GM23338 (cell line): ENCODE results near the gene GOLT1A. TPM values are rescaled to one million over a fixed set of nuclear protein-coding genes. Genes with fewer than 3 reads are reported as not detected.

ENCODE experiments used
- ATAC-seq: fragments of 200-7000 bp; cut with Tn5 transposase; 3 replicates; pipeline ENCODE4 v1.9.1; 2020
- DNase-seq: peaks from one replicate; pipeline ENCODE4 v3.0.0-alpha.2; 2015; ENCODE audit warnings: low spot score
- H2AFZ ChIP-seq: fragments of 200-600 bp; sonication (generic); 2 replicates; pipeline ENCODE4 v1.8.0; 2016; ENCODE audit warnings: antibody characterized with exemption, mild to moderate bottlenecking, moderate library complexity
- H3F3A ChIP-seq: fragments of 200-600 bp; sonication (generic); replicated peaks from 2 replicates; pipeline ENCODE4 v1.8.0; 2017; ENCODE audit warnings: antibody characterized with exemption, mixed run types, low read depth
- H3K27ac ChIP-seq: fragments of 200-600 bp; sonication (generic); 2 replicates; pipeline ENCODE4 v1.6.1; 2016; ENCODE audit warnings: low read depth
- H3K27me3 ChIP-seq: fragments of 200-600 bp; sonication (generic); 2 replicates; pipeline ENCODE4 v1.8.0; 2016; ENCODE audit warnings: mild to moderate bottlenecking, mixed run types, moderate library complexity; ENCODE audit not compliant: insufficient read depth
- H3K36me3 ChIP-seq: fragments of 200-600 bp; sonication (generic); 2 replicates; pipeline ENCODE4 v1.8.0; 2016; ENCODE audit warnings: mild to moderate bottlenecking; ENCODE audit not compliant: insufficient read depth
- H3K4me1 ChIP-seq: fragments of 200-600 bp; sonication (generic); 2 replicates; pipeline ENCODE4 v1.8.0; 2016; ENCODE audit warnings: mild to moderate bottlenecking, moderate library complexity; ENCODE audit not compliant: insufficient read depth
- H3K4me2 ChIP-seq: fragments of 200-600 bp; sonication (generic); 2 replicates; pipeline ENCODE4 v1.7.1; 2017; ENCODE audit warnings: mixed run types
- H3K4me3 ChIP-seq: fragments of 200-600 bp; sonication (generic); 2 replicates; pipeline ENCODE4 v1.6.1; 2016; ENCODE audit warnings: mixed run types
- H3K79me2 ChIP-seq: fragments of 200-600 bp; sonication (generic); replicated peaks from 2 replicates; pipeline ENCODE4 v1.8.0; 2017; ENCODE audit warnings: mild to moderate bottlenecking; ENCODE audit not compliant: insufficient read depth
- H3K9me2 ChIP-seq: fragments of 200-600 bp; sonication (generic); 2 replicates; pipeline ENCODE4 v1.8.0; 2017; ENCODE audit not compliant: insufficient read depth
- H4K20me1 ChIP-seq: fragments of 200-600 bp; sonication (generic); replicated peaks from 2 replicates; pipeline ENCODE4 v1.8.0; 2017; ENCODE audit warnings: mild to moderate bottlenecking; ENCODE audit not compliant: insufficient read depth
- H3K27ac Mint-ChIP-seq: 2 replicates; pipeline ENCODE4 v1.8.0; 2020; ENCODE audit warnings: inconsistent platforms, mild to moderate bottlenecking, moderate library complexity, mixed read lengths
- H3K27me3 Mint-ChIP-seq: 3 replicates; pipeline ENCODE4 v1.8.0; 2022; ENCODE audit warnings: low read depth, mild to moderate bottlenecking, moderate library complexity, mixed read lengths, inconsistent platforms; ENCODE audit not compliant: insufficient read depth, poor library complexity
- H3K36me3 Mint-ChIP-seq: 3 replicates; pipeline ENCODE4 v1.8.0; 2021; ENCODE audit warnings: low read depth, mild to moderate bottlenecking, inconsistent platforms, moderate library complexity, mixed read lengths
- H3K4me1 Mint-ChIP-seq: 3 replicates; pipeline ENCODE4 v1.8.0; 2020; ENCODE audit warnings: mild to moderate bottlenecking, inconsistent platforms, mixed read lengths
- H3K4me3 Mint-ChIP-seq: 3 replicates; pipeline ENCODE4 v1.8.0; 2021; ENCODE audit warnings: moderate library complexity, mild to moderate bottlenecking, inconsistent platforms, mixed read lengths
- H3K9me3 Mint-ChIP-seq: 3 replicates; pipeline ENCODE4 v1.8.0; 2020; ENCODE audit warnings: moderate library complexity, mild to moderate bottlenecking, inconsistent platforms, mixed read lengths
- ETS1 ChIP-seq: IDR thresholded peaks from 2 replicates; pipeline ENCODE4 v1.6.1; 2016; ENCODE audit warnings: antibody characterized with exemption
- EZH2phosphoT487 ChIP-seq: fragments of 200-600 bp; sonication (generic); IDR thresholded peaks from one replicate; pipeline ENCODE4 v1.8.1; 2018; ENCODE audit warnings: antibody characterized with exemption; ENCODE audit not compliant: unreplicated experiment
- JUNB ChIP-seq: IDR thresholded peaks from one replicate; pipeline ENCODE4 v1.6.1; 2016; ENCODE audit warnings: antibody characterized with exemption; ENCODE audit not compliant: unreplicated experiment
- NANOG ChIP-seq: IDR thresholded peaks from 2 replicates; pipeline ENCODE4 v1.6.1; 2016; ENCODE audit warnings: antibody characterized with exemption, borderline replicate concordance
- REST ChIP-seq: IDR thresholded peaks from one replicate; pipeline ENCODE4 v1.6.1; 2018; ENCODE audit warnings: antibody characterized with exemption; ENCODE audit not compliant: unreplicated experiment
- ZNF331 ChIP-seq: fragments of 250-450 bp; sonication (Bioruptor Pico); IDR thresholded peaks from 2 replicates; pipeline ENCODE4 v1.5.0; 2020; ENCODE audit warnings: low read depth, mild to moderate bottlenecking, moderate library complexity
- ZNF462 ChIP-seq: fragments of 250-450 bp; sonication (Bioruptor Pico); IDR thresholded peaks from 2 replicates; pipeline ENCODE4 v1.5.0; 2020; ENCODE audit warnings: mild to moderate bottlenecking, moderate library complexity
- polyA plus RNA-seq: library from polyadenylated mRNA; unstranded; fragments of >200 nt; fragmentation: Nextera tagmentation; extraction: Ambion mirVana; gene quantifications from 2 replicates; pipeline ENCODE4 v1.2.1, GENCODE V29; 2016
- total RNA-seq: library from RNA; depleted of rRNA; stranded (reverse); fragments of >200 nt; shearing (Covaris generic); gene quantifications from 2 replicates; pipeline ENCODE4 v1.2.3, GENCODE V29; 2014

The GOLT1A gene
- total and polyA plus RNA-seq, 2 experiments from 2014 or later, result 3.0 to 7.2 TPM

- Histone ChIP-seq H4K20me1 (no peaks in the 10 kb centered on the region), H3K4me1 (no peaks in the 10 kb centered on the region), H3F3A (no peaks in the 10 kb centered on the region), H3K4me3 (no peak overlapping the region), H3K4me2 (no peak overlapping the region), H3K27me3 (no peaks in the 10 kb centered on the region), H3K36me3 (no peaks in the 10 kb centered on the region), H3K27ac (no peak overlapping the region), H3K9me2 (no peaks in the 10 kb centered on the region), H3K79me2 (no peaks in the 10 kb centered on the region), H2AFZ (no peak overlapping the region)
- H3K36me3 Mint-ChIP-seq, result peaks cover 37% of the 10 kb centered on the region
- ATAC-seq (no peak), DNase-seq (no peak)
- TF ChIP-seq ZNF331 (CRISPR knock-in tag), result no peak
- no peak for TF ChIP-seq ETS1
- TF ChIP-seq EZH2phosphoT487, result no peak
- no peak for TF ChIP-seq NANOG
- TF ChIP-seq JUNB, result no peak
- no peak for TF ChIP-seq REST
- no peak for TF ChIP-seq ZNF462 (CRISPR knock-in tag)
- H3K4me1 Mint-ChIP-seq, result peaks cover 12% of the 10 kb centered on the region
- H3K9me3 Mint-ChIP-seq, result no peaks in the 10 kb centered on the region
- no peak overlapping the region for H3K27ac Mint-ChIP-seq
- no peak overlapping the region for H3K4me3 Mint-ChIP-seq
- H3K27me3 Mint-ChIP-seq, result peaks cover 4% of the 10 kb centered on the region
These were observed 16.4 kb upstream of the GOLT1A start for GRCh38 chr1:204230211-204230610.
